ENCODE data around the gene CAPN2.

DNA sequence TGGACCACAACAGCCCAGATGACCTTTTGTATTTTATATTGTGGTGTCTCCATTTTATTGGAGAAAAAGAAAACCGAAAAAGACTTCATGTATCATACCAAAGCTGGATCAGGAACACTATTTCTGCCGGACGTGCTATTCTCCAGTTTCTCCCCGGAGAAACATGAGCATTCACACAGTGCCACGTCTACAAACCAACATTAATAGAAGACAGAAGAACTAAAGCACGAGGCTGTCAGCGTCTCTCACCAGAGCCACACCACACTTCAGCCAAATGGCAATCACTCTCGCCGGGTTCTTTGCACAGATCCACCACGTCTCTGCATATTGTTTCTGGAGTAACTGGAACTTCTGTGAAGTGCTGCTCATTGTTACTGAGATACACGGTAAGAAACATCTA lies 108.6 kb downstream of the CAPN2 start:
- TF ChIP-seq EGR1 (IDR thresholded peaks at IDR 0.05), result no peak
- no peak for TF ChIP-seq CEBPB (IDR thresholded peaks at IDR 0.05)

All from Ishikawa (cell line).